Stimulated activated CD8-positive, alpha-beta memory T cell treated with anti-CD3 and anti-CD28 coated beads, Interleukin-15, amount 100 ng/mL, for 1 hour (primary cell): Measurements from ENCODE around the gene FAF1.
"Not testable (repeated sequence)": the region's sequence is repeated elsewhere in the genome, so short reads cannot be mapped to it uniquely, and the experiment has no call there.

ENCODE experiments used
- DNase-seq: peaks from one replicate; pipeline ENCODE4 v3.0.0-alpha.2; 2020; ENCODE audit warnings: low read depth

FAF1 gene

GRCh38 chr1:50959303-50959912, 659 bp downstream of the FAF1 start:
- no peak for DNase-seq

GRCh38 chr1:50955116-50955515, 5.0 kb downstream of the FAF1 start:
- no peak for DNase-seq

- DNase-seq = not testable (repeated sequence)
These were observed 7.5 kb downstream of the FAF1 start for GRCh38 chr1:50952566-50952965.

- no peak for DNase-seq
These were observed 9.7 kb downstream of the FAF1 start for GRCh38 chr1:50950396-50950795.

- DNase-seq = no peak
These were observed 10.6 kb downstream of the FAF1 start for GRCh38 chr1:50949286-50949982.

GRCh38 chr1:50942334-50942733, 17.7 kb downstream of the FAF1 start:
- no peak for DNase-seq

GRCh38 chr1:50940291-50940690, 19.8 kb downstream of the FAF1 start:
- no peak for DNase-seq

- no peak for DNase-seq
These were observed 23.7 kb downstream of the FAF1 start for GRCh38 chr1:50936321-50936720.

- not testable (repeated sequence) for DNase-seq
These were observed 24.8 kb downstream of the FAF1 start for GRCh38 chr1:50935276-50935675.

- DNase-seq = no peak
These were observed 25.2 kb downstream of the FAF1 start for GRCh38 chr1:50934838-50935237.

- DNase-seq = not testable (repeated sequence)
These were observed 26.3 kb downstream of the FAF1 start for GRCh38 chr1:50933770-50934169.

GRCh38 chr1:50932043-50932442, 28.0 kb downstream of the FAF1 start:
- not testable (repeated sequence) for DNase-seq

- no peak for DNase-seq
These were observed 28.9 kb downstream of the FAF1 start for GRCh38 chr1:50930965-50931737.

GRCh38 chr1:50930193-50930592, 29.9 kb downstream of the FAF1 start:
- DNase-seq = no peak

- DNase-seq = no peak
These were observed 30.6 kb downstream of the FAF1 start for GRCh38 chr1:50929376-50929958.

- no peak for DNase-seq
These were observed 36.5 kb downstream of the FAF1 start for GRCh38 chr1:50923564-50923963.

- DNase-seq = no peak
These were observed 39.0 kb downstream of the FAF1 start for GRCh38 chr1:50921029-50921428.

- no peak for DNase-seq
These were observed 39.7 kb downstream of the FAF1 start for GRCh38 chr1:50920409-50920808.

GRCh38 chr1:50917138-50918137, 42.6 kb downstream of the FAF1 start:
- no peak for DNase-seq

- no peak for DNase-seq
These were observed 44.4 kb downstream of the FAF1 start for GRCh38 chr1:50915621-50916020.

GRCh38 chr1:50913954-50914353, 46.1 kb downstream of the FAF1 start:
- DNase-seq = no peak
